ENCODE results near the gene PHACTR1.

DNA sequence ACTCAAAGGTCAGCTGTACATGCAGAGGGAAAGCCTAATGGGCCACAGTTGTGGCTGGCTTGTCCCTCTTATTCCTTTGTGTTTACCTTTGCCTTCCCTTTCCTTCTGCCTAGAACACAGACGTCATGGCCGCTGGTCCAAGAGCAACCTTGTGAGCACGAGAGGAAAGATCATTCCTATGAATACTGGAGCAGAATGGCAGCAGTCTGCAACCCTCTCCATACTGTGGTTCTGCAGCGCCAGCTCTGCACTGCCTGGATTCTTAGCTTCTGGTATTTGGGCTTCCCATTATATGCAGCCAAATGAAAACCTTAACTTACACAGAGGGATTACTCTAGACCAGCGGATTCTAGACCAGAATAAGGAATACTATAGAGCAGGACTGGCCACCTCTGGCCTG lies 599.3 kb downstream of the PHACTR1 start:
- TF ChIP-seq EZH2 (IDR thresholded peaks at IDR 0.05; ENCODE audit: insufficient read depth, poor library complexity, severe bottlenecking) (no peak), EZH2phosphoT487 (IDR thresholded peaks at IDR 0.05; ENCODE audit: insufficient read depth, low read depth) (no peak)

All from GM23248 (cell line).